ENCODE data around the gene CRELD2. TPM values are rescaled to one million over a fixed set of nuclear protein-coding genes. Genes with fewer than 3 reads are reported as not detected.

CRELD2 gene
- total and polyA plus RNA-seq, 2 of the 13 experiments (the other 11 are each of a cell fraction or from before 2014, with no cell fraction given) = 17.2 to 44.7 TPM

GRCh38 chr22:49951986-49952896 lies 33.8 kb downstream of the CRELD2 start (continued):
- TF ChIP-seq ZNF10 (CRISPR knock-in tag; IDR thresholded peaks at IDR 0.05; ENCODE audit: borderline replicate concordance, low read depth) (no peak), HNRNPH1 (optimal IDR thresholded peaks at IDR 0.05; ENCODE audit: low read depth, low read length) (no peak), ZNF792 (CRISPR knock-in tag; IDR thresholded peaks at IDR 0.05) (no peak), ZNF768 (CRISPR knock-in tag; IDR thresholded peaks at IDR 0.05) (no peak), ZFP41 (CRISPR knock-in tag; IDR thresholded peaks at IDR 0.05; ENCODE audit: borderline replicate concordance) (peak; percentile 78), DNMT3B (CRISPR knock-in tag; conservative IDR thresholded peaks at IDR 0.05) (0 out of 2 replicates have a peak, but pooled peaks have one; percentile 48), HNRNPK (IDR thresholded peaks at IDR 0.05; ENCODE audit: low read depth, low read length, poor library complexity, severe bottlenecking) (no peak), ZNF235 (CRISPR knock-in tag; IDR thresholded peaks at IDR 0.05; ENCODE audit: borderline replicate concordance) (no peak), SOX13 (IDR thresholded peaks at IDR 0.05) (no peak), SOX13 (CRISPR knock-in tag; conservative IDR thresholded peaks at IDR 0.05 in 1 of 2, IDR thresholded peaks at IDR 0.05 in 1 of 2) (peak in 1 of 2 experiments; percentile 60; a peak in 2 of 4 replicates), RNF2 (conservative IDR thresholded peaks at IDR 0.05; ENCODE audit: low read depth) (no peak), TEF (CRISPR knock-in tag; IDR thresholded peaks at IDR 0.05) (no peak), GLI4 (CRISPR knock-in tag; IDR thresholded peaks at IDR 0.05; ENCODE audit: borderline replicate concordance) (no peak), ZNF101 (CRISPR knock-in tag; IDR thresholded peaks at IDR 0.05; ENCODE audit: borderline replicate concordance, low read depth) (no peak), NCOA2 (CRISPR knock-in tag; IDR thresholded peaks at IDR 0.05) (peak; percentile 85), HNF4A (CRISPR knock-in tag; IDR thresholded peaks at IDR 0.05) (peak; percentile 65), ZNF713 (CRISPR knock-in tag; IDR thresholded peaks at IDR 0.05) (0 out of 2 replicates have a peak, but pooled peaks have one; percentile 70), ZNF761 (CRISPR knock-in tag; conservative IDR thresholded peaks at IDR 0.05) (no peak)
- TF ChIP-seq, protein P1, sequence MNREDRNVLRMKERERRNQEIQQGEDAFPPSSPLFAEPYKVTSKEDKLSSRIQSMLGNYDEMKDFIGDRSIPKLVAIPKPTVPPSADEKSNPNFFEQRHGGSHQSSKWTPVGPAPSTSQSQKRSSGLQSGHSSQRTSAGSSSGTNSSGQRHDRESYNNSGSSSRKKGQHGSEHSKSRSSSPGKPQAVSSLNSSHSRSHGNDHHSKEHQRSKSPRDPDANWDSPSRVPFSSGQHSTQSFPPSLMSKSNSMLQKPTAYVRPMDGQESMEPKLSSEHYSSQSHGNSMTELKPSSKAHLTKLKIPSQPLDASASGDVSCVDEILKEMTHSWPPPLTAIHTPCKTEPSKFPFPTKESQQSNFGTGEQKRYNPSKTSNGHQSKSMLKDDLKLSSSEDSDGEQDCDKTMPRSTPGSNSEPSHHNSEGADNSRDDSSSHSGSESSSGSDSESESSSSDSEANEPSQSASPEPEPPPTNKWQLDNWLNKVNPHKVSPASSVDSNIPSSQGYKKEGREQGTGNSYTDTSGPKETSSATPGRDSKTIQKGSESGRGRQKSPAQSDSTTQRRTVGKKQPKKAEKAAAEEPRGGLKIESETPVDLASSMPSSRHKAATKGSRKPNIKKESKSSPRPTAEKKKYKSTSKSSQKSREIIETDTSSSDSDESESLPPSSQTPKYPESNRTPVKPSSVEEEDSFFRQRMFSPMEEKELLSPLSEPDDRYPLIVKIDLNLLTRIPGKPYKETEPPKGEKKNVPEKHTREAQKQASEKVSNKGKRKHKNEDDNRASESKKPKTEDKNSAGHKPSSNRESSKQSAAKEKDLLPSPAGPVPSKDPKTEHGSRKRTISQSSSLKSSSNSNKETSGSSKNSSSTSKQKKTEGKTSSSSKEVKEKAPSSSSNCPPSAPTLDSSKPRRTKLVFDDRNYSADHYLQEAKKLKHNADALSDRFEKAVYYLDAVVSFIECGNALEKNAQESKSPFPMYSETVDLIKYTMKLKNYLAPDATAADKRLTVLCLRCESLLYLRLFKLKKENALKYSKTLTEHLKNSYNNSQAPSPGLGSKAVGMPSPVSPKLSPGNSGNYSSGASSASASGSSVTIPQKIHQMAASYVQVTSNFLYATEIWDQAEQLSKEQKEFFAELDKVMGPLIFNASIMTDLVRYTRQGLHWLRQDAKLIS (CRISPR knock-in tag; IDR thresholded peaks at IDR 0.05) = 0 out of 2 replicates have a peak, but pooled peaks have one; percentile 30

All from HepG2 (cell line).